B cell (primary cell): ENCODE data around the gene STX8. TPM values are rescaled to one million over a fixed set of nuclear protein-coding genes. Genes with fewer than 3 reads are reported as not detected.
A peak's percentile ranks its signal among the peaks of the same experiment; 100 is the strongest.

Source experiments
- ATAC-seq: fragments of 200-7000 bp; cut with Tn5 transposase; one replicate; pipeline ENCODE4 v1.10.0; 2021; ENCODE audit warnings: low read depth, mild to moderate bottlenecking, moderate number of reproducible peaks, moderate library complexity
- CTCF ChIA-PET: fragments of 350-600 bp; sonication (Branson Sonifier 250); formaldehyde crosslinking; loops from one replicate; lab custom pipeline; 2021; ENCODE audit warnings: antibody characterized with exemption, inconsistent platforms; lab: Charles Lee
- POLR2A ChIA-PET: fragments of 350-600 bp; sonication (Branson Sonifier 250); formaldehyde crosslinking; loops from one replicate; lab custom pipeline; 2021; ENCODE audit warnings: antibody characterized with exemption; lab: Charles Lee
- DNase-seq: peaks from one replicate; pipeline ENCODE4 v3.0.0; 2013
- H2AFZ ChIP-seq: 2 replicates; pipeline ENCODE4 v1.6.1; 2012; ENCODE audit warnings: mild to moderate bottlenecking, low read depth, low read length; ENCODE audit not compliant: insufficient read depth, poor library complexity, severe bottlenecking
- H3K27ac ChIP-seq, 2 donors: 1 replicate in 1 of 2; 2 replicates in 1 of 2; pipeline ENCODE4 v1.5.1; 2012 to 2013; ENCODE audit warnings: low read length in 2 of 2, mild to moderate bottlenecking in 2 of 2, moderate library complexity in 1 of 2
- H3K27me3 ChIP-seq, 4 experiments: fragments of 200-600 bp in 1 of 4; sonication (generic) in 1 of 4; replicated peaks in 1 of 4; 1 replicate in 2 of 4; 2 replicates in 2 of 4; pipeline versions ENCODE4 v1.6.1 to v1.7.0; 2013 to 2016; ENCODE audit warnings: low read length in 3 of 4, mild to moderate bottlenecking in 2 of 4, mixed read lengths in 1 of 4, moderate library complexity in 1 of 4; ENCODE audit not compliant: insufficient read depth in 4 of 4, control insufficient read depth in 3 of 4; ENCODE audit errors: control extremely low read depth in 1 of 4
- H3K36me3 ChIP-seq, 2 experiments: replicated peaks in 1 of 2; 1 replicate in 1 of 2; 2 replicates in 1 of 2; pipeline versions ENCODE4 v1.6.1 to v1.7.1; 2013; ENCODE audit warnings: low read length in 1 of 2; ENCODE audit not compliant: insufficient read depth in 2 of 2, control insufficient read depth in 1 of 2; ENCODE audit errors: control extremely low read depth in 1 of 2, extremely low read depth in 1 of 2
- H3K4me1 ChIP-seq, 2 donors: fragments of 200-600 bp in 1 of 2; sonication (generic) in 1 of 2; 1 replicate in 1 of 2; 2 replicates in 1 of 2; pipeline versions ENCODE4 v1.5.1 to v1.6.1; 2013 to 2017; ENCODE audit warnings: low read length in 2 of 2; ENCODE audit not compliant: control insufficient read depth in 2 of 2, insufficient read depth in 2 of 2
- H3K4me2 ChIP-seq: replicated peaks from 2 replicates; pipeline ENCODE3; 2012; ENCODE audit warnings: mild to moderate bottlenecking, low read depth, low read length; ENCODE audit not compliant: poor library complexity, severe bottlenecking
- H3K4me3 ChIP-seq, 5 experiments: fragments of 200-600 bp in 1 of 5; sonication (generic) in 1 of 5; 1 replicate in 3 of 5; 2 replicates in 2 of 5; pipeline versions ENCODE4 v1.5.1 to v1.7.0; 2011 to 2016; ENCODE audit warnings: low read length in 4 of 5, mild to moderate bottlenecking in 4 of 5, low read depth in 2 of 5, control low read depth in 1 of 5, moderate library complexity in 1 of 5; ENCODE audit not compliant: insufficient read depth in 1 of 5; ENCODE audit errors: control extremely low read depth in 1 of 5, extremely low read depth in 1 of 5
- H3K79me2 ChIP-seq: fragments of 200-600 bp; sonication (generic); one replicate; pipeline ENCODE4 v1.6.0; 2016; ENCODE audit warnings: low read length; ENCODE audit not compliant: control insufficient read depth, insufficient read depth
- H3K9ac ChIP-seq: fragments of 200-600 bp; sonication (generic); 2 replicates; pipeline ENCODE4 v1.6.1; 2017; ENCODE audit warnings: mild to moderate bottlenecking, low read length, moderate library complexity
- H3K9me3 ChIP-seq, 3 donors: one replicate each; pipeline versions ENCODE4 v1.6.1 to v1.7.1; 2013; ENCODE audit warnings: low read length in 2 of 3; ENCODE audit not compliant: control insufficient read depth in 2 of 3, insufficient read depth in 1 of 3; ENCODE audit errors: control extremely low read depth in 1 of 3
- H4K20me1 ChIP-seq: 2 replicates; pipeline ENCODE4 v1.6.0; 2012; ENCODE audit warnings: mild to moderate bottlenecking, low read length; ENCODE audit not compliant: insufficient read depth, control insufficient read depth, poor library complexity, severe bottlenecking
- H3K27ac Mint-ChIP-seq: one replicate; pipeline ENCODE4 v1.8.0; 2021; ENCODE audit warnings: mixed read lengths
- H3K27me3 Mint-ChIP-seq: one replicate; pipeline ENCODE4 v1.8.0; 2021; ENCODE audit warnings: mixed read lengths
- H3K4me1 Mint-ChIP-seq: one replicate; pipeline ENCODE4 v1.8.0; 2021; ENCODE audit warnings: mixed read lengths
- H3K4me3 Mint-ChIP-seq: one replicate; pipeline ENCODE4 v1.8.0; 2021; ENCODE audit warnings: mixed read lengths
- H3K9me3 Mint-ChIP-seq: one replicate; pipeline ENCODE4 v1.8.0; 2022; ENCODE audit warnings: mixed read lengths; ENCODE audit not compliant: insufficient read depth
- CTCF ChIP-seq: fragments of 200-600 bp; IDR thresholded peaks from one replicate; pipeline ENCODE4 v1.8.0; 2022; ENCODE audit warnings: antibody characterized with exemption, mild to moderate bottlenecking
- EZH2 ChIP-seq: IDR thresholded peaks from 2 replicates; pipeline ENCODE4 v1.6.1; 2012; ENCODE audit warnings: borderline replicate concordance, low read depth, mild to moderate bottlenecking, moderate library complexity, low read length; ENCODE audit not compliant: insufficient read depth, poor library complexity, severe bottlenecking
- WGBS: methylation state at CpG from one replicate; pipeline ENCODE4 v1.1.5; 2013; ENCODE audit warnings: missing lambda C conversion rate; ENCODE audit not compliant: insufficient coverage; 5-methylcytosine and 5-hydroxymethylcytosine counted together
- intact Hi-C: fragments of 100-400 bp; cut with micrococcal nuclease; formaldehyde crosslinking; loops from one replicate; pipeline ENCODE4 v1.10.0; 2022
- polyA plus RNA-seq: library from polyadenylated mRNA; depleted of rRNA; stranded (reverse); fragments of >200 nt; gene quantifications from 2 replicates; pipeline ENCODE4 v1.2.3, GENCODE V29; 2012
- total RNA-seq, 2 donors: library from RNA; stranded (reverse); fragments of 120-200 nt in 1 of 2; gene quantifications; 1 replicate in 1 of 2; 2 replicates in 1 of 2; pipeline versions ENCODE4 v1.2.3 to v1.2.4, GENCODE V29; 2013 to 2022

STX8 gene
- total and polyA plus RNA-seq, 2 donors (not counting 1 experiment from before 2014, with no cell fraction given): 35.8 to 61.5 TPM

GRCh38 chr17:9290226-9290613 is 285.4 kb downstream of the STX8 start:
- WGBS: 70% methylated on average over 5 of the region's 7 CpGs
- Histone ChIP-seq H3K4me2 (peak overlapping the region; percentile 26), H2AFZ (no peak overlapping the region), H4K20me1 (no peaks in the 10 kb centered on the region), H3K9me3 (no peaks in the 10 kb centered on the region), H3K9ac (no peak overlapping the region), H3K4me3 (no peak overlapping the region), H3K79me2 (peaks cover 10% of the 10 kb centered on the region), H3K4me1 (peaks cover 12 to 13% of the 10 kb centered on the region in 2 donors), H3K36me3 (no peaks in the 10 kb centered on the region), H3K27ac (peak overlapping the region in 1 of 2 donors; percentile 44), H3K27me3 (no peaks in the 10 kb centered on the region)
- ChIA-PET CTCF (interaction anchor here (1.6 kb wide), 1 partner anchor 292 kb away, joined by 3 read pairs; no protein-coding TSS in a partner anchor), POLR2A (no interaction called here)
- Mint-ChIP-seq H3K27me3 (no peaks in the 10 kb centered on the region), H3K4me1 (peaks cover 25% of the 10 kb centered on the region), H3K4me3 (peak overlapping the region; percentile 24), H3K27ac (peak overlapping the region; percentile 51), H3K9me3 (no peaks in the 10 kb centered on the region)
- intact Hi-C loops: no loop called here
- ATAC-seq: no peak
- no peak for DNase-seq
- TF ChIP-seq EZH2: no peak
- TF ChIP-seq CTCF: no peak

- no peak for ATAC-seq
- POLR2A ChIA-PET: no interaction called here
- Mint-ChIP-seq H3K27me3 (no peaks in the 10 kb centered on the region), H3K27ac (no peak overlapping the region), H3K9me3 (no peaks in the 10 kb centered on the region), H3K4me1 (peaks cover 25% of the 10 kb centered on the region), H3K4me3 (no peak overlapping the region)
- intact Hi-C loops: no loop called here
- H3K4me3 ChIP-seq: no peak overlapping the region
- H3K4me2 ChIP-seq: no peak overlapping the region
- DNase-seq: no peak
- no peaks in the 10 kb centered on the region for H4K20me1 ChIP-seq
- H3K79me2 ChIP-seq: peaks cover 12% of the 10 kb centered on the region
- no peak overlapping the region for H2AFZ ChIP-seq
- no CpG with 5 or more reads among the region's 2 CpGs for WGBS
- CTCF ChIA-PET: no interaction called here
- H3K4me1 ChIP-seq: peaks cover 12 to 13% of the 10 kb centered on the region in 2 donors
- H3K27me3 ChIP-seq: no peaks in the 10 kb centered on the region
- no peak for TF ChIP-seq CTCF
- no peaks in the 10 kb centered on the region for H3K9me3 ChIP-seq
- H3K9ac ChIP-seq: no peak overlapping the region
- H3K36me3 ChIP-seq: no peaks in the 10 kb centered on the region
- no peak overlapping the region for H3K27ac ChIP-seq
These were observed 288.3 kb downstream of the STX8 start for GRCh38 chr17:9287306-9287705.
